Hepatocyte (in vitro differentiated cells): ENCODE results near the gene TMEM273.

Source experiments
- CTCF ChIP-seq: fragments of 200-600 bp; sonication (generic); IDR thresholded peaks from 2 replicates; pipeline ENCODE4 v1.5.1; 2016; ENCODE audit warnings: antibody characterized with exemption, mild to moderate bottlenecking; ENCODE audit not compliant: poor library complexity
- EZH2 ChIP-seq: fragments of 200-600 bp; sonication (generic); IDR thresholded peaks from 2 replicates; pipeline ENCODE4 v1.6.1; 2016; ENCODE audit warnings: antibody characterized with exemption, mild to moderate bottlenecking, borderline replicate concordance
- EZH2phosphoT487 ChIP-seq: fragments of 200-600 bp; sonication (generic); IDR thresholded peaks from one replicate; pipeline ENCODE4 v1.6.1; 2018; ENCODE audit warnings: antibody characterized with exemption, mild to moderate bottlenecking, low read depth, moderate library complexity; ENCODE audit not compliant: unreplicated experiment, severe bottlenecking

GRCh38 chr10:49152663-49153062 is 35.5 kb downstream of the TMEM273 start:
- no peak for TF ChIP-seq CTCF
- no peak for TF ChIP-seq EZH2
- TF ChIP-seq EZH2phosphoT487: no peak
